ENCODE measurements around the gene FKBP4.

DNA sequence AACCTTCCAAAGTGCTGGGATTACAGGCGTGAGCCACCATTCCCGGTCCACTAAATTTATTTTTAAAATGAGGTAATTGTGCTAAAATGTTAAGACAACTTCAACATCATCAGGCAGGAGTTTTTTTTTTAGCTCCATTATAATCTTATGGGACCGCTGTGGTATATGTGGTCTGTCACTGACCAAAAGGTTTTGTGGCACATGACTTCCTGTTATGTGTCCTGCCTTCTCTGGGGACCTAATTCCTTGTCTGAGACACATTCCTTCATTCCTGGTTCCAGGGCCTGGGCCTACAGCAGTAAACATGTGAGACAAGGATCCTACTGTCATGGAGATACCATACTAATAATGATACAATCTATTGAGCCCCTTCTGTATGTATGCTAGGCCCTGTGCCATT lies 57.2 kb downstream of the FKBP4 start:
- TF ChIP-seq, protein P1, sequence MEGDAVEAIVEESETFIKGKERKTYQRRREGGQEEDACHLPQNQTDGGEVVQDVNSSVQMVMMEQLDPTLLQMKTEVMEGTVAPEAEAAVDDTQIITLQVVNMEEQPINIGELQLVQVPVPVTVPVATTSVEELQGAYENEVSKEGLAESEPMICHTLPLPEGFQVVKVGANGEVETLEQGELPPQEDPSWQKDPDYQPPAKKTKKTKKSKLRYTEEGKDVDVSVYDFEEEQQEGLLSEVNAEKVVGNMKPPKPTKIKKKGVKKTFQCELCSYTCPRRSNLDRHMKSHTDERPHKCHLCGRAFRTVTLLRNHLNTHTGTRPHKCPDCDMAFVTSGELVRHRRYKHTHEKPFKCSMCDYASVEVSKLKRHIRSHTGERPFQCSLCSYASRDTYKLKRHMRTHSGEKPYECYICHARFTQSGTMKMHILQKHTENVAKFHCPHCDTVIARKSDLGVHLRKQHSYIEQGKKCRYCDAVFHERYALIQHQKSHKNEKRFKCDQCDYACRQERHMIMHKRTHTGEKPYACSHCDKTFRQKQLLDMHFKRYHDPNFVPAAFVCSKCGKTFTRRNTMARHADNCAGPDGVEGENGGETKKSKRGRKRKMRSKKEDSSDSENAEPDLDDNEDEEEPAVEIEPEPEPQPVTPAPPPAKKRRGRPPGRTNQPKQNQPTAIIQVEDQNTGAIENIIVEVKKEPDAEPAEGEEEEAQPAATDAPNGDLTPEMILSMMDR (CRISPR knock-in tag; IDR thresholded peaks at IDR 0.05) = no peak
- TF ChIP-seq ZNF30 (CRISPR knock-in tag; IDR thresholded peaks at IDR 0.05) (no peak), NR2C2 (CRISPR knock-in tag; IDR thresholded peaks at IDR 0.05; ENCODE audit: borderline replicate concordance) (no peak), ZBTB3 (CRISPR knock-in tag; IDR thresholded peaks at IDR 0.05; ENCODE audit: borderline replicate concordance, low read depth) (no peak), ZNF792 (CRISPR knock-in tag; IDR thresholded peaks at IDR 0.05) (no peak), USF2 (IDR thresholded peaks at IDR 0.05; ENCODE audit: low read depth, low read length) (no peak), USF2 (CRISPR knock-in tag; IDR thresholded peaks at IDR 0.05; ENCODE audit: borderline replicate concordance) (no peak), ZNF207 (IDR thresholded peaks at IDR 0.05; ENCODE audit: borderline replicate concordance) (no peak), TOE1 (CRISPR knock-in tag; IDR thresholded peaks at IDR 0.05) (no peak), BRCA1 (CRISPR knock-in tag; IDR thresholded peaks at IDR 0.05) (no peak), MIXL1 (CRISPR knock-in tag; IDR thresholded peaks at IDR 0.05) (no peak)
- TF ChIP-seq, protein P2, sequence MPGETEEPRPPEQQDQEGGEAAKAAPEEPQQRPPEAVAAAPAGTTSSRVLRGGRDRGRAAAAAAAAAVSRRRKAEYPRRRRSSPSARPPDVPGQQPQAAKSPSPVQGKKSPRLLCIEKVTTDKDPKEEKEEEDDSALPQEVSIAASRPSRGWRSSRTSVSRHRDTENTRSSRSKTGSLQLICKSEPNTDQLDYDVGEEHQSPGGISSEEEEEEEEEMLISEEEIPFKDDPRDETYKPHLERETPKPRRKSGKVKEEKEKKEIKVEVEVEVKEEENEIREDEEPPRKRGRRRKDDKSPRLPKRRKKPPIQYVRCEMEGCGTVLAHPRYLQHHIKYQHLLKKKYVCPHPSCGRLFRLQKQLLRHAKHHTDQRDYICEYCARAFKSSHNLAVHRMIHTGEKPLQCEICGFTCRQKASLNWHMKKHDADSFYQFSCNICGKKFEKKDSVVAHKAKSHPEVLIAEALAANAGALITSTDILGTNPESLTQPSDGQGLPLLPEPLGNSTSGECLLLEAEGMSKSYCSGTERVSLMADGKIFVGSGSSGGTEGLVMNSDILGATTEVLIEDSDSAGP (CRISPR knock-in tag; IDR thresholded peaks at IDR 0.05; ENCODE audit: borderline replicate concordance) = no peak
- TF ChIP-seq, protein P3, sequence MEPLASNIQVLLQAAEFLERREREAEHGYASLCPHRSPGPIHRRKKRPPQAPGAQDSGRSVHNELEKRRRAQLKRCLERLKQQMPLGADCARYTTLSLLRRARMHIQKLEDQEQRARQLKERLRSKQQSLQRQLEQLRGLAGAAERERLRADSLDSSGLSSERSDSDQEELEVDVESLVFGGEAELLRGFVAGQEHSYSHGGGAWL (CRISPR knock-in tag; IDR thresholded peaks at IDR 0.05) = no peak

All from HepG2 (cell line).